Natural killer cell (primary cell): ENCODE data around the gene DNMBP. TPM values are rescaled to one million over a fixed set of nuclear protein-coding genes. Genes with fewer than 3 reads are reported as not detected.
"Not testable (repeated sequence)": the region's sequence is repeated elsewhere in the genome, so short reads cannot be mapped to it uniquely, and the experiment has no call there.

Experiments
- ATAC-seq, 3 donors: fragments of 150-1000 bp in 2 of 3; fragments of 200-7000 bp in 1 of 3; cut with Tn5 transposase; 1 replicate in 1 of 3; 2 replicates in 2 of 3; pipeline ENCODE4 v1.10.0; 2021; ENCODE audit warnings: mild to moderate bottlenecking in 2 of 3, moderate library complexity in 2 of 3
- DNase-seq, 2 donors: peaks; one replicate each; pipeline versions ENCODE4 v3.0.0 to v3.0.0-alpha.2; 2013 to 2021; ENCODE audit warnings: mixed read lengths in 1 of 2
- H3K27ac ChIP-seq: one replicate; pipeline ENCODE4 v1.5.1; 2013; ENCODE audit warnings: mild to moderate bottlenecking, low read length
- H3K27me3 ChIP-seq: one replicate; pipeline ENCODE4 v1.6.1; 2013; ENCODE audit warnings: low read length; ENCODE audit not compliant: control insufficient read depth, insufficient read depth
- H3K36me3 ChIP-seq: one replicate; pipeline ENCODE4 v1.6.1; 2013; ENCODE audit warnings: low read length; ENCODE audit not compliant: control insufficient read depth, insufficient read depth
- H3K4me1 ChIP-seq: one replicate; pipeline ENCODE4 v1.6.1; 2013; ENCODE audit warnings: low read length; ENCODE audit not compliant: control insufficient read depth, insufficient read depth
- H3K4me3 ChIP-seq: one replicate; pipeline ENCODE4 v1.5.1; 2013; ENCODE audit warnings: low read length
- H3K9me3 ChIP-seq: one replicate; pipeline ENCODE4 v1.6.1; 2013; ENCODE audit warnings: low read length; ENCODE audit not compliant: control insufficient read depth, insufficient read depth
- H3K27ac Mint-ChIP-seq, 2 donors: one replicate each; pipeline ENCODE4 v1.8.0; 2022; ENCODE audit warnings: mild to moderate bottlenecking in 2 of 2, mixed read lengths in 2 of 2, moderate library complexity in 1 of 2
- H3K27me3 Mint-ChIP-seq, 2 donors: one replicate each; pipeline ENCODE4 v1.8.0; 2022; ENCODE audit warnings: low read depth in 2 of 2, mixed read lengths in 2 of 2
- H3K36me3 Mint-ChIP-seq: one replicate; pipeline ENCODE4 v1.8.0; 2022; ENCODE audit warnings: mixed read lengths
- H3K4me1 Mint-ChIP-seq, 2 donors: one replicate each; pipeline ENCODE4 v1.8.0; 2022; ENCODE audit warnings: mixed read lengths in 2 of 2
- H3K4me3 Mint-ChIP-seq: one replicate; pipeline ENCODE4 v1.8.0; 2022; ENCODE audit warnings: mild to moderate bottlenecking, moderate library complexity, mixed read lengths
- H3K9me3 Mint-ChIP-seq, 2 donors: one replicate each; pipeline ENCODE4 v1.8.0; 2022; ENCODE audit warnings: mixed read lengths in 2 of 2
- CTCF ChIP-seq: fragments of 200-600 bp; IDR thresholded peaks from one replicate; pipeline ENCODE4 v1.8.0; 2022; ENCODE audit warnings: antibody characterized with exemption
- WGBS: methylation state at CpG from one replicate; pipeline ENCODE4 v1.1.7; 2013; ENCODE audit warnings: missing lambda C conversion rate; ENCODE audit not compliant: insufficient coverage; 5-methylcytosine and 5-hydroxymethylcytosine counted together
- intact Hi-C: fragments of 100-400 bp; cut with micrococcal nuclease; formaldehyde crosslinking; loops from one replicate; pipeline ENCODE4 v1.14.2; 2022
- total RNA-seq, 4 donors: library from RNA; stranded (reverse); fragments of 120-200 nt in 1 of 4; gene quantifications; one replicate each; pipeline versions ENCODE4 v1.2.3 to v1.2.4, GENCODE V29; 2013 to 2022

Gene DNMBP
- total RNA-seq, 3 donors from 2014 or later (not counting 1 experiment from before 2014, with no cell fraction given): 13.8 to 15.4 (median 14.4) TPM

- H3K4me3 Mint-ChIP-seq: peak overlapping the region; percentile 55
- peaks cover 39% of the 10 kb centered on the region in 2 donors for H3K4me1 Mint-ChIP-seq
- H3K27ac ChIP-seq: peak overlapping the region; percentile 76
Measured at GRCh38 chr10:99995269-99995668, 14.5 kb downstream of the DNMBP start.

GRCh38 chr10:99994801-99995200, 14.9 kb downstream of the DNMBP start:
- peak overlapping the region; percentile 79 for H3K4me3 Mint-ChIP-seq
- ATAC-seq (no peak), DNase-seq (no peak)
- H3K36me3 Mint-ChIP-seq: no peaks in the 10 kb centered on the region
- peaks cover 37 to 38% of the 10 kb centered on the region in 2 donors for H3K4me1 Mint-ChIP-seq
- no peaks in the 10 kb centered on the region for H3K36me3 ChIP-seq
- TF ChIP-seq CTCF: no peak
- H3K27ac ChIP-seq: peak overlapping the region; percentile 76
- peaks cover 14% of the 10 kb centered on the region for H3K4me1 ChIP-seq
- H3K9me3 ChIP-seq: no peaks in the 10 kb centered on the region
- no peaks in the 10 kb centered on the region for H3K27me3 Mint-ChIP-seq
- peak overlapping the region; percentile 83 to 91 for H3K27ac Mint-ChIP-seq
- intact Hi-C loops: loop anchor here (1.0 kb wide), 1 partner anchor 14 kb away; the partner anchor contains the start of gene DNMBP
- 94% methylated on average over 3 of the region's 5 CpGs for WGBS
- no peaks in the 10 kb centered on the region for H3K9me3 Mint-ChIP-seq
- no peak overlapping the region for H3K4me3 ChIP-seq
- H3K27me3 ChIP-seq: no peaks in the 10 kb centered on the region

More at GRCh38 chr10:99995269-99995668, 14.5 kb downstream of the DNMBP start:
- no peak for TF ChIP-seq CTCF
- no peak for DNase-seq
- no peaks in the 10 kb centered on the region for H3K9me3 Mint-ChIP-seq
- no peak overlapping the region for H3K4me3 ChIP-seq
- H3K27me3 ChIP-seq: no peaks in the 10 kb centered on the region
- H3K9me3 ChIP-seq: no peaks in the 10 kb centered on the region
- intact Hi-C loops: no loop called here
- no peaks in the 10 kb centered on the region for H3K36me3 ChIP-seq
- ATAC-seq: no peak
- H3K36me3 Mint-ChIP-seq: no peaks in the 10 kb centered on the region
- 47% methylated on average over 3 of the region's 3 CpGs for WGBS
- H3K4me1 ChIP-seq: peaks cover 14% of the 10 kb centered on the region
- peak overlapping the region; percentile 83 to 91 for H3K27ac Mint-ChIP-seq
- H3K27me3 Mint-ChIP-seq: no peaks in the 10 kb centered on the region

DNA sequence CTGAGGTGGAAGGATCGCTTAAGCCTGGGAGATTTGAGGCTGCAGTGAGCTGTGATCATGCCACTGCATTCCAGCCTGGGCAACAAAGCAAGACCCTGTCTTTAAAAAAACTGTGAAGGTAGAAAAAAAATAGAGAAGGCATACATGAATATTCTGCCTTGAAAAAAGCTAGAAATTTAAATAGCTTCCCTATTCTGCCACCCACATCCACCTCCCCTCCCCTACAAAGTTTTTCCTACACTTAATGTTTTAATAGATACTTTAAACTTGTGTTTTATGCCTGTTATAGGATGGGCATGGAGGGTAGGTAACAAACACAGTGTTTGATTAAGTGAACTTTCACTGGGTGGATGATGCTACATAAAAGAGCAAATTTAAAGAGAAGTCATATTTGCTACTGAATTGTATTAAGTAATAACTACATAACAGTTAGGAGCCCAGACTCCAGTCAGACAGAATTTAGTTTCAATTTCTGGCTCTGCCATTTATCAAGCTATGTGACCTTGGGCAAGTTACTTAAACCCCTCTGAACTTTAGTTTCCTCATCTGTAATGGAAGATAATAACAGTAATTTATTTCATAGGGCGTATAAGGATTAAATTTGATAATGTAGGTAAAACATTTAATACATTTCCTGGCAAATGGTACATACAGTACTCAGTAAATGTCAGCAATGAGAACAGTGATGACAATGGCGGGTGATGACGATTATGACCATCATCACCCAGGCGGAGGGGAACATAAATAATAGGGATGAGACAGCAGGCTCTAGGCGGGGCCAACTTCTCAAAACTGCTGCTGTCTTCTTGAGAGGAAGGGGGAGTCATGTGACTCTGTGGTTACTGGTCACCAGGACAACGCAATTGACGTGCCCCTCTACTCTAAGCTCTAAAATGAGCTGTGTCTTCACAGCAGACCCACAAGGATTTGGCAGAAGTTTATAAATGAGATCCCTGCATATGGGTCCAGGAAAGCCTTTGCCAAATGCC, 15.8 kb downstream of the DNMBP start:
- intact Hi-C loops: loop anchor here (1.0 kb wide), 1 partner anchor 15 kb away; the partner anchor contains the start of gene DNMBP
- Mint-ChIP-seq H3K27ac (peak overlapping the region; percentile 83 to 91), H3K36me3 (no peaks in the 10 kb centered on the region), H3K27me3 (no peaks in the 10 kb centered on the region), H3K4me3 (peak overlapping the region; percentile 79), H3K9me3 (no peaks in the 10 kb centered on the region), H3K4me1 (peaks cover 33 to 35% of the 10 kb centered on the region in 2 donors)
- no peaks in the 10 kb centered on the region for H3K27me3 ChIP-seq
- peaks cover 14% of the 10 kb centered on the region for H3K4me1 ChIP-seq
- no peaks in the 10 kb centered on the region for H3K36me3 ChIP-seq
- no peaks in the 10 kb centered on the region for H3K9me3 ChIP-seq
- 30% methylated on average over 8 of the region's 8 CpGs for WGBS
- H3K27ac ChIP-seq: peak overlapping the region; percentile 76
- DNase-seq: peak; percentile 50 to 72
- ATAC-seq: peak; percentile 91 to 93 (median 92)
- H3K4me3 ChIP-seq: no peak overlapping the region
- TF ChIP-seq CTCF: no peak

DNA sequence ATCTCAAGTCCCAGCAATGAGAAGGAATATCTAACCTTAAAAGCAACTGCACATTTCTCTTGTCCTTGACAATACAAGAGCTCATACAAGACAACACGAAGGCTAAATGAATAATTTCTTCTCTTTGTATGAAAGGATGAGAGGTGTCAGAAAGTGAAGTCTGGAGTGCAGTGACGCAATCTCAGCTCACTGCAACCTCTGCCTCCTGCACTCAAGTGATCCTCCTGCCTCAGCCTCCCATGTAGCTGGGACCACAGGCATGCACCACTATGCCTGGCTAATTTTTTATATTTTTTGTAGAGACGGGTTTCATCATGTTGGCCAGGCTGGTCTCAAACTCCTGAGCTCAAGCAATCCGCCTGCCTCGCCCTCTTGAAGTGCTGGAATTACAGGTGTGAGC, 24.1 kb downstream of the DNMBP start:
- 96% methylated on average over 5 of the region's 5 CpGs for WGBS
- H3K27me3 Mint-ChIP-seq, H3K9me3 Mint-ChIP-seq, H3K4me3 ChIP-seq, H3K27me3 ChIP-seq, H3K36me3 Mint-ChIP-seq, intact Hi-C loops, H3K27ac ChIP-seq, H3K36me3 ChIP-seq, H3K4me3 Mint-ChIP-seq, H3K9me3 ChIP-seq, DNase-seq, ATAC-seq, H3K27ac Mint-ChIP-seq, H3K4me1 ChIP-seq: not testable (repeated sequence)
- peaks cover 5 to 19% of the 10 kb centered on the region in 2 donors for H3K4me1 Mint-ChIP-seq
